Measurements from ENCODE around the gene FLNB. TPM values are rescaled to one million over a fixed set of nuclear protein-coding genes. Genes with fewer than 3 reads are reported as not detected.

The FLNB gene
- total and polyA plus RNA-seq, 10 of the 15 experiments (the other 5 are each of a cell fraction or from before 2014, with no cell fraction given): 13.6 to 51.8 (median 26.4) TPM

GRCh38 chr3:58215317-58216025 is 207.2 kb downstream of the FLNB start (continued):
- TF ChIP-seq BACH1 (IDR thresholded peaks at IDR 0.05; ENCODE audit: borderline replicate concordance): no peak

GRCh38 chr3:58216496-58217195 is 208.4 kb downstream of the FLNB start:
- Histone ChIP-seq H4K20me1 (ENCODE audit: control insufficient read depth, insufficient read depth) (no peaks in the 10 kb centered on the region), H3K27me3 (replicated peaks in 1 of 2; ENCODE audit: control insufficient read depth in 2 of 2, insufficient read depth in 2 of 2, low read length in 1 of 2) (no peaks in the 10 kb centered on the region), H3K36me3 (ENCODE audit: control insufficient read depth in 2 of 2, insufficient read depth in 2 of 2, low read length in 1 of 2) (no peaks in the 10 kb centered on the region), H3K4me2 (ENCODE audit: control insufficient read depth, insufficient read depth) (peak overlapping the region; percentile 49; the same call in 1 of the 2 replicates), H3K27ac (ENCODE audit: control insufficient read depth, insufficient read depth) (no peak overlapping the region), H3K9ac (ENCODE audit: control insufficient read depth, insufficient read depth, low read length) (no peak overlapping the region), H3K4me1 (ENCODE audit: control insufficient read depth, insufficient read depth, low read length) (peaks cover 56% of the 10 kb centered on the region), H3K9me3 (replicated peaks; ENCODE audit: control insufficient read depth, insufficient read depth, low read length) (no peaks in the 10 kb centered on the region; the same call in none of the 3 replicates), H3K79me2 (ENCODE audit: control insufficient read depth, insufficient read depth, low read length) (no peaks in the 10 kb centered on the region), H3K4me3 (no peak overlapping the region), H2AFZ (ENCODE audit: control insufficient read depth, low read depth, low read length) (no peak overlapping the region)
- ATAC-seq (no peak), DNase-seq (ENCODE audit: low read depth, low spot score) (no peak), FAIRE-seq (no peak)
- intact Hi-C loops (cut with micrococcal nuclease; ENCODE audit: unreplicated experiment) (loop anchor here (1.0 kb wide), 2 partner anchors 20 to 29 kb away; no protein-coding TSS in a partner anchor), in situ Hi-C loops (cut with MboI) (loop anchor here (25.0 kb wide), 1 partner anchor 1171 kb away; no protein-coding TSS in a partner anchor)
- POLR2A ChIA-PET: interaction anchor here (0.6 to 15.5 kb wide), 12 partner anchors 8 to 1588 kb away, joined by 3 to 491 read pairs (median 4); partner anchors contain the start of gene ABHD6
- CTCF ChIA-PET: interaction anchor here (0.6 to 13.5 kb wide), 18 partner anchors 8 to 299 kb away, joined by 3 to 655 read pairs (median 6); partner anchors contain the start of genes ABHD6, FLNB, HTD2 and RPP14
- RAD21 ChIA-PET (ENCODE audit: unreplicated experiment): interaction anchor here (0.7 to 11.9 kb wide), 17 partner anchors 9 to 550 kb away, joined by 3 to 285 read pairs (median 16); partner anchors contain the start of genes ABHD6, HTD2 and RPP14
- SMC1A ChIA-PET (ENCODE audit: uncharacterized antibody, unreplicated experiment): interaction anchor here (0.6 to 14.2 kb wide), 26 partner anchors 8 to 609 kb away, joined by 3 to 510 read pairs (median 4); partner anchors contain the start of genes ABHD6, FLNB, HTD2 and RPP14
- WGBS (ENCODE audit: insufficient coverage, insufficient replicate concordance, low lambda C conversion rate, missing lambda C conversion rate): 82% methylated on average over 10 of the region's 10 CpGs
- TF ChIP-seq GABPA (IDR thresholded peaks at IDR 0.05; ENCODE audit: low read depth): no peak
- no peak for TF ChIP-seq EED (IDR thresholded peaks at IDR 0.05; ENCODE audit: low read depth)
- no peak for TF ChIP-seq IKZF1 (conservative IDR thresholded peaks at IDR 0.05)
- TF ChIP-seq FOXM1 (IDR thresholded peaks at IDR 0.05; ENCODE audit: low read depth, low read length): 0 out of 2 replicates have a peak, but pooled peaks have one; percentile 1
- no TSS peak for BruUV-seq (replicated peaks)

All from GM12878 (cell line).